NCI-H82 (cell line): ENCODE results near the gene TNFAIP8L2.
A peak's percentile ranks its signal among the peaks of the same experiment; 100 is the strongest.

Experiments
- DNase-seq: peaks from one replicate; lab custom pipeline; 2025; lab: John Stamatoyannopoulos, UW

The TNFAIP8L2 gene

DNA sequence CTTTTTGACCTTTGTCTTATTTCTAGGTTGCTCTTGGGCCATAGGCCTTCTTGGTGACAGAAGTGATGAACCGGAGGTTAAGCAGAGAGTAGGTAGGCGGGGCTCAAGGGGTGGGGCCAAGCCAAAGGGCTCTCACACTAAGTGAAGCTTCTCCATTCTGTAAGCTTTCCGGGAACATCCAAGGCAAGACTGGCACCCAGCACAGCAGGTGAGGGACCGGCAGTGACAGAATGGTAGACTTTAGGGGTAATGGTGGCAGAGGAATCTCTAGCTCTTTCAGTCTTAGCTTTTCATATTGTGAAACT, at the start of gene TNFAIP8L2:
Gene TNFAIP8L2 (plus strand): TSS at position 135 of the 305 bp plus-strand sequence. CDS start 2,049 bp downstream, outside the sequence.
- peak; percentile 47 for DNase-seq

DNA sequence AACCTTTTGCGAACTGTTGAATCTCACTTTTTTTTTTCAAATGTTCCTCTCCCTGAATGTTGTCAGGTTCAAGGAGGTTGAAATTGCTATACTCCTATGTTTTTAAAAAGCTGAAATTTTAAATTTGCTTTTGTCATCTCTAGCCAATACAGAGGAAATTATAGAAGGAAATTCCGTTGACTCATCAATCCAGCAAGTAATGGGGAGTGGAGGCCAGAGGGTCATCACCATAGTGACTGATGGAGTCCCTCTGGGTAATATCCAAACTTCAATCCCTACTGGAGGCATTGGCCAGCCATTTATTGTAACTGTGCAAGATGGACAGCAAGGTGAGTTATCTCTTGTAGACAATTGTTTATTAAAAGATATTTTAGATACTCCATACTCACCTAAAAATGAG, 49.6 kb upstream of the TNFAIP8L2 start:
- no peak for DNase-seq

- DNase-seq, result no peak
Observed at GRCh38 chr1:151108331-151108730, 48.1 kb upstream of the TNFAIP8L2 start.

DNA sequence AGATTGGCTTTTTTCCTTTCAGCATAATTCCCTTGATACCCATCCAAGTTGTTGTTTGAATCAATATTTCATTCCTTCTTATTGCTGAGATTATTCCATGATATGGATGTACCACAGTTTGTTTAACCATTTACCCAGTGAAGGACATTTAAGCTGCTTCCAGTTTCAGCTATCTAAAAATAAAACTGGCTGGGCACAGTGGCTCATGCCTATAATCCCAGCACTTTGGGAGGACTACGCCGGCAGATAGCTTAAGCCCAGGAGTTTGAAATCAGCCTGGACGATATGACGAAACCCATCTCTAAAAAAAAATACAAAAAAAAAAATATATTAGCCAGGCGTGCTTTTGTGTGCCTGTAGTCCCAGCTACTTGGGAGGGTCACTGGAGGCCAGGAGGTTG, 42.6 kb upstream of the TNFAIP8L2 start:
- DNase-seq, result no peak

DNA sequence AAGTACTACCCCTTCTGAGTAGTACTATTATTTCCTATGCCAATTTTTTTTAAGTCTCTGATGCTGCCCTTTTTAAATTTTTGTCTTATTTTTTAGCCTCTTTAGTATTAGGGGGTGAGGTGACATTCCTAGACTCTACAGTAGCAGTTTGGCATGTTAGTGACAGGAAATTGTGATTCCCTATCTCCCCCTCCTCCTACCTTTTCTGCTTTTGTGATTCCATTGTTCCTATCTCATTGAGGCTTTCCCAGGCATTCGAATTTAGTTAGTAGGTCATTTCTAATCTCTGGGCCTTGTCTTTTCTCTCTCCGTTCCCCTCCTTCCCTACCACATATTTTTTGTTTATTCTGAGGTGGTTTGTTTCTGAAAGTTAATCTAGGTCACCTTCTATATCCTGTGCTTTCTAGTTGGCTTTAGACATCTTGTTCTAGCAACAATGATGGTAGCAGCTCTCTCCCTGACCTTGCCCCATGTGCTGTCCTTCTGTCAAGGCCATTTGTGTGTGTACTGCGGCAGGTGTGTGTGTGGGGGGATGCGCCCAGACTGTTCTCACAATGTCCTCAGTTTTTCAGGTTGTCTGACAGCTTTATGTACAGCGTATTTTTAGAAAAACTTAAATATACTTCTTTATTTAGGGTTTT, 31.6 kb upstream of the TNFAIP8L2 start:
- no peak for DNase-seq

DNA sequence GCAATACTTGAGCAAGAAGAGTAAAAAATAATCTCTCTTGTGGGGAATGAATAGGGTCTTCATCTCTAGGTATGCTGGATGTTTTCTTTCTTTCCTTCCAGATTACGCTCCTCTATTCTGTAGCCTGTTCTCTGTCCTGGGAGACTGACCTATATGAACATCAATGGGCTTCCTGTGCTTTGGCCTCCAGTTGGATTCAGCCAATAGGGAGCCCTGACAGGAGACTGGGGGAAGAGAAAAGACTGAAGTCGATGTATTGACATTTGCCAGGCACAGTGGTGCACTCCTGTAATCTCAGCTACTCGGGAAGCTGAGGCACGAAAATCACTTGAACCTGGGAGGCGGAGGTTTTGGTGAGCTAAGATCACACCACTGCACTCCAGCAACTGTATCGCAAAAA, 27.6 kb upstream of the TNFAIP8L2 start:
- DNase-seq, result no peak

DNA sequence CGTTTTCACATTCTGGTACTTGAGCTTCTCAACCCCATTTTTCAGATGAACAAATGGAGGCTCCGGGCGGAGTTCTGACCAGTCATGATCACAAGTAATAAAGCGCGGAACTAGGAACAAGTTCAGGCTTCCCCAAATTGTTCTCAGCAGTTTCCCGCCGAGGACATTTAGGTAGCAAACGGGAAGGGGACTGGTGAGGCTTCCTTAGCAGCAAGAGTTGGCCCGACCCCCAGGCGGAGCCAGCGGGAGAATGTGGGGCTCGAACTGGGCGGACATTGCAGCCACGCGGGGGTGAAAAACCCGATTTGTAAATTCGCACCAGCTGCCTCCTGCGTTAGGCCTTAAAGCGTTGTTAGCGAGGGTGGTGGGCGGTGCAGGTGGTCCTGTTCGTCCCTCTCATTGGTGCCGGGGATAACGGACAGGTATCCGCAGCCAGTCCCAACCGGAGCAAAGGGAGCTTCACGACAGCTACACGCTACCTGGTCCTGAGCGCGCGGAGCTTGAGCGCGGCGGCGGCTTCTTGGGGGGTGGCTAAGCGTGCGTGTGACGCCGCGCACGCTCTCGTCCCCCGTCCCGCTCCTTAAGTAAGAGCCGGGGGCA, 25.4 kb upstream of the TNFAIP8L2 start:
- DNase-seq, result peak; percentile 73

- DNase-seq, result no peak
Observed at GRCh38 chr1:151131701-151132334, 24.6 kb upstream of the TNFAIP8L2 start.

DNA sequence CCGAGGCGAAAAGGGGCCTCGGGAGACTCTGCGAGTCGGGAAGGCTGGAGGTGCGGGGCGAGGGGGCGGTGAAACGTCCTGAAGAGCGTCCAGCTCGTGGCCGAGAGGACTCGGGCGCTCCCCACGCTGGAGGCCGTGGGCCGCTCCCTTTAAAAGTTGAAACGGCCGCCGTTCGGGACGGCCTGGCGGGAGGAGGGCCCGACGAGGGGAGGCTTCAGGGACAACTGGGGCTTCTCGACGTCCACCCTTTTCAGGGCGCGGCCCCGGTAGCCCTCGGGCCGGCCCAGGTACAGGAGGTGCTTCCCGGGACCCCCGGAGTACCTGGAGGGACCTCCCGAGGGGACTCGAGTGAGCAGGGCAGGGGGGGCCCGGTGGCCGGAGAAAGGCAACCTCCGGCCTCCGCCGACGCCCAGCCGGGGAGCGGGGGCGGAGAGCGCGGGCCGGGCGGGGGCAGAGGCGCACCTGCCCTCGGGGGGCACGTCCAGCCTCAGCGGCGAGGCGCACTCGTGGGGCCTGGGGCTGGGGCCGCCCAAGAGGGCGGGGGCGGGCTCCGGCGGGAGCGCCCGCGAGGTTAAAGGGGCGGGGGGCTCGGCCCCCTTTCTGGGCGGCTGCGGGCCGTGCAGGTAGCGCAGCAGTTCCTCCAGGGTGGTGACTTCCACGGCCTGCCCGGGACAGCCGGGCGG, 24.0 kb upstream of the TNFAIP8L2 start:
- DNase-seq, result no peak

DNA sequence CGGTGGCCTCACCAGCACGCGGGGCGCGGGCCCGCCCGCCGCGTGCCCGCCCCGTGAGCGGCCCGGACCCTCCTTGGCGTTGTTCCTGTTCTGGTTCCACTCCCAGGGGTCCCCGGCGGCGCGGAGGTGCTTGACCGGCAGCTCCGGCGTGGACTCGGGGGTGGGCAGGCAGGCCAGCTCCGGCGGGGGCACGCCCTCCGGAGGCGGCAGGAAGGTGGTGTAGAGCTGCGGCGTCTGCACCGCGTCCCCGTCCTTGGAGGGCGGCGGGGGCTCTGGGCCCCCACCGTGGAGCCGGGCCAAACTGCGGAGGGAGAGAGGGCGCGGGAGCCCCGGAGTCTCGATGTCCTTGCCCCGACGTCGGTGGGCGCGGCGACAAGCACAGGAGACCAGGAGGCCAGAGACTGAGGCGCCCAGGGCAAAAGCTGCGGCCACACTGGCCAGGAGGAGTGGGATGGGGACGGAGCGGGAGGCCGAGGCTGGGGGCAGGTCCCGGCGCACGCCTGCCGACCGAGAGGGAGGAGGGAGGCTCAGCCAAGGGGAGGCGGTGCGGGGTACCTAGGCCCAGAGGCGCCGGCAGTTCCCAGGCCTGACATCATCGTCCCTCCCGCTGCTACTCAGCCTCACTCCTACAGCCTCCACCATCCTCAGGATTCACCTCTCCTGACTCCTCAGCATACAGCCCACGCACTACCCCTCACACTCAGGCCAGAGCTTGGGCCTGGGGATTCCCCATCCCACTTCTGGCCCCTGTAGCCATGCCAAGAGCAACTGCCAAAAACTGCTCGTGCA, 23.2 kb upstream of the TNFAIP8L2 start:
- no peak for DNase-seq

DNA sequence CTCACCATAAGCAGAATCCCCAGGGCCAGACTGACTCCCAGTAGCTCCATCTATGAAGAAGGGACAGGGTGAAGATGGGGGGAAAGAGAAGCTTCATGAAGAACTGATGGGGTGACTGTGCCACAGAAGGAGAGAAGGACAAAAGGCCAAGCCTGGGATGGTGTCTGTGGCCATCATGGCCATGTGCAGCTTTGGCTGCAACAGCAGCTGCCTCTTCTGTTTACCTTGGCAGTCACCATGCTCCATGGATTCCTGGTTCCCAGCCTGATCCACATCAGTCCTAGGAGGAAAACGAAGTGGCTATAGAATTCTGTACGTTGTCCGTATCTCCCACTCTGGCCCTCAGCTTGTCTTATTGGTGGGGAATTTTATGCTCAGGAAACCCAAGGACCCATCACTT, 22.1 kb upstream of the TNFAIP8L2 start:
- no peak for DNase-seq

DNA sequence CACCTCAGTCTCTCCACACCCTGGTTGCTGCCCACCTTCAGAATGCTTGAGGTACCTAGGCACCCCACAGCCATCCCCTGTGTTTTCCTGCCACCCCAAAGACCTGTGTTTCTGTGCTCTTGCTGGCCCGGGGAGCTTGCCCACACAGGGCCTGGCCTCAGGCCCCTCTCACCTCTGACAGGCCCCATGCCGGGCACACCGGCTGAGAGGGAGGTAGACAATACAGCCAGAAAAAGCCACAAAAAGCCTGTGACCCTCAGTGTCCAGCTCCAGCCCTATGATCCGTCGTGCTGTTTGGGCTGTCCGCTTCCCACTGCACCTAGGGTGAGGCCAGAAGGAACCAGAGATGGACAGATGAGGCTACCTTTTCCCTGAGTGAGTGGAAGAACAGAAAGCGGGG, 21.5 kb upstream of the TNFAIP8L2 start:
- DNase-seq, result no peak

DNA sequence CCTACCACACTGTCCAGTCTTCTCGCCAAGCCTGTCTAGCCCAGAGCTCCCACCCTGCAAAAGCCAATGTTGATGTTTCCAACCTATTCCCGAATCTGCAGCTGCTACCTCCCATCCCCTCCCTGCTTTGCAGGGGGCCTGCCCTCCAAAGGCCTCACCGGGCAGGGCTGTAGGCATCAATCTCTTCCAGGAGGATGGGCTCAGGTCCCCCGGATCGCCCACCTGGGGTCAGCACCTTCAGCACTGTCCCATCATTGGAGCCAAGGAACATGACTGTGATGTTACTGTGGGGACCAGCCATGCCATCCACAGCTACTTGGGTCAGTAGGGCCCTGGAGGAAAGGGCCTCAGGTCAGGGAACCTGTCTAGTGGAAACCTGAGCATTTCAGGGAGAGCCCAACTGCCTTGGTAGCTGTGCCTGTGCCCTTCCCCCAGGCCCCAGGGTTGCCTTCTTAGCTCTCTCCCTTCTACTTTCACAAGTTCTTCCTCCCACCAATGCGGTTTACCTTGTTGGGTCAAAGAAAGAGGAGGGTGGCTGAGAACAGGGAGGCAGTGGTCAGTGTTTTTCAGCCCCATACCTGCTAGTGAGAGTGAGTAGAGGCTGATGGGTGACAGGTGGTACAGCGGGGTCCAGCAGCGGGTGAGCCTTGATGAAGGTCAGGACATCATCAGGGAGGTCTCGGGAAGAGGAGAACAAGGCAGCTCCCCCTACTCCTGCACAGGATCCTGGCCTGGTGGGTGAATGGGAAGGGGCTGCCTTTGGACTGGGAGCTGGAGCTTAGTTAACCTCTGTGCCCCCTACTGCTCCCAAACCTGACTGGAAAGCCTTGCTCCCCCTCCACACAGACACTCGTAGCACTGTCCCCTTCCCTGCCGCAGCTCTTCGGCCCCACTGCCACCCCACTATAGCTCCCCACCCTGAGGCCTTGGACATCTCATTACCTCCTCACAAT, 20.7 kb upstream of the TNFAIP8L2 start:
- DNase-seq, result peak; percentile 32

DNA sequence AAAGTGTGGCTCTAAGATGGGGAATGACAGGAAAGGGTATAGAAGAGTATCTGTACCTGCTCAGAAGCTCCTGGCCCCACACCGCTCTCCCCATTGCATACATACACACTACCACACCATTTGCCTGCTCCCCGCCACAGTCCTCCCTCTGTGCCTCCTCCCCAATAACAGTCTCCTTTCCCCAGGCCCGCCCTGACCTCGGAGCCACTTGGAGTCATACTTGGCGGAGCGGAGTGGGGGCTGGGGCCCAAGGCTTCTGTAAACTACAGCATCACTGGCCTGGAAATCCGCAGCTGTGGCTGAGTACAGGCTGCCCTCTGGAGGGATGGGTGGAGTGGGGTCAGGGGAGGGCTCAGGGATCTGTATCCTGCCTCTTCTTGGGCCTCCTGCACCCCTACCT, 18.7 kb upstream of the TNFAIP8L2 start:
- no peak for DNase-seq

DNA sequence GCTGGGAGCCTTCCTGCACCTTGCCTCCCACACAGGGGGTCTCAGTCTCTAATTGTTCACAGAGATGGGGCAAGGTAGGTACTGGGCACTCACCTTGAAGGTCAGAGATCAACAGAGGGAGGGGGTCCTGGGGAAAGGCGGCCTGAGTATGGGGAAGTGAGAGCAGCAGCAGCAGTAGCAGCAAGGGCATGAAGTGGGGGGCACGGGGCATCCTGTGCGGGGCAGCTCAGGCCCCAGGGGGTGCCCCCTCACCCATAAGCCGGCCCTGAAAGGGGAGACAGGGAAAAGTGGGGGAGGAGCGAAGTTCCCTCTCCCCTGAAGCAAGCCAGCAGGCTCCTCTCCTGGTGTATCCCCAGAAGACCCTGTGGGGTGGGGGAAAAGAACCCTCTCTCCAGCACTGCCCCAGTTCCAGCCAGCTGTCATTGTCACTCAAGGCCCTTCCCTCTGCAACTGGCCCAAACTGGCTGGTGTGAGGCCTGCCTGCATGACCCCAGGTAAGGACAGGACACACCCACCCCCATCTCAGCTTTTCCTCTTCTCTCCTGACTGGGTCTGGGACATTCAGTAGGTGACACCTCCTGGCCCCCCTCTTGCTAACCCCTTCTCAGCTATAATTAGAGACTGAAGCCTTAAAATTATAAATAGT, 13.9 kb upstream of the TNFAIP8L2 start:
- peak; percentile 80 for DNase-seq

DNA sequence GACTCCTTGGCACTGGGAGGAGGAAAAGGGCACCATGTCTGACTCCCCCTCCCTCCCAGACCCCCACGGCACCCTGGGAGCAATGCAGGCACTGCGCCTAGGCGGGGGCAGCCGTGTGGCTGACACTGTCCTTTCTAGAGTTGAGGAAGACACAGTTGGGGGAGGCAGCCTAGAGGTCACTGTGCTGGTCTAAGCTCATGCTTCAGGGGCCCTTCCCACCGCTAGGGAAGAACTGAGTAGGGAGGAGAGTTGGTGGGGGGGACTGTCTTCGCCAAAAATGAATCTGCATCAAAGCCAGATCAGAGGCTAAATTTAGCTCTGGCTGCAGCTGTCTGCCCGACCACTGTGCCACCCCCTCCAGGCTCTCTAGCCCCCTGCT, 13.4 kb upstream of the TNFAIP8L2 start:
- DNase-seq, result peak; percentile 65

- peak; percentile 42 for DNase-seq
Observed at GRCh38 chr1:151143986-151144385, 12.5 kb upstream of the TNFAIP8L2 start.

- peak; percentile 42 for DNase-seq
Observed at GRCh38 chr1:151144474-151145303, 11.8 kb upstream of the TNFAIP8L2 start.

DNA sequence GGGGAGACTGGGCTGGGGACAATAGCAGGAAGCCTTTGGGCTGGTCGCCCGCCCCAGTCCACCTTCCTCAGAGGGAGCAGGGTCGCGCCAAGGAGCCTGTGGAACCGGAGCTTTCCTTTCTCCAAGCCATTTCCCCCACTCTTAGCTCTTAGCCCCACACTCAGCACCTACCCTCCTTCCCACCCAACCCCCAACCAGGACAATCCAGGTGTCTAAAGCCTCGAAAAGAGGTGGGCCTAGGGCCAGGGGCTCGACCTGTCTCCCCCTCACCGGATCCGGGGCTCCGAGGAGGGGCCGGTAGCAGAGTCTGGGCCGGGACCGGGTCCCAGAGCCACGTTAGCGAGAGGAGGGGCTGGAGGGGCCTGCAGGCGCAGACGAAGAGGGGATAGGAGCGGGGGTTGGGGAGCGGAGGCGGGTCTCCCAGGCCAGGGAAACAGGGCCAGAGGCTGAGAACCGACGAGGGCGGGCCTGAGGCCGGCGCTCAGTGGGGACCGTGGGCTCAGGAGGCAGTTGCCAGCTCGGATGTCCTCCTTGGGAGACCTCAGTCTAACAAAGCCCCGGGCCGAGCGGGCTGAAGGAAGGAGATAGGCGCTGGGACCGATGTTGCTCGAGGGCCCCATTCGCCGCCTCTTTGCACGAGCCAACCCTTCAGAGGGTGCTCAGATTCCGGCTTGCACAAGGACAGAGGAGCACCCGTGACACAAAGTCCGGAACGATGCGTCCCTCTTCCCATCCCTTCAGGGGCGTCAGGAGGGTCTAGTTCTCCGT, 11.0 kb upstream of the TNFAIP8L2 start:
- DNase-seq, result peak; percentile 69
